GM13977 (cell line): ENCODE data around the gene PEX11G.
"Not testable (repeated sequence)": the region's sequence is repeated elsewhere in the genome, so short reads cannot be mapped to it uniquely, and the experiment has no call there.

Source experiments
- DNase-seq: peaks from one replicate; pipeline ENCODE4 v3.0.0; 2012; ENCODE audit warnings: low spot score
- CTCF ChIP-seq: IDR thresholded peaks from 2 replicates; pipeline ENCODE4 v1.5.1; 2012; ENCODE audit warnings: mild to moderate bottlenecking, control low read depth; ENCODE audit not compliant: insufficient read depth; ENCODE audit errors: extremely low read depth, missing control alignments
- in situ Hi-C: fragments of 300-500 bp; cut with MboI; formaldehyde crosslinking; loops from one replicate; pipeline ENCODE4 v1.12.0; 2022; ENCODE audit warnings: low sequenced_read_pairs, low pct_unique_long_range_greater_than_20kb, mixed read lengths, inconsistent platforms; ENCODE audit not compliant: unreplicated experiment

PEX11G gene

DNA sequence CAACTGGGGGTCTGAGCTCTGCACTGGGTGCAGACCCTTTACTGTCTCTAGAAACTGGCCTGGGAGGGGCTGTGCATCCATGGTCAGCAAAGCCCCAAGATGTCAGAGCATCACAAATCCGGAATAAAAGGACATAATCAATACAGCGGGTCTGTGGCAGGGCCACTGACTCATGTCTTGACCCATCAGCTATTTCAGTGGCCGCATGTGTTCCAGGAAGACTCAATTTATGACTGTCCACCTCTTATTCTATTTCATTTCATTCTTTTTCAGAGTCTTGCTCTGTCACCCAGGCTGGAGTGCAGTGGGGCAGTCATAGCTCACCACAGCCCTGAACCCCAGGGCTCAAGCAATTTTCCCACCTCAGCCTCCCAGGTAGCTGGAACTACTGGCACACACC lies 53.2 kb downstream of the PEX11G start:
- no peak for DNase-seq
- no peak for TF ChIP-seq CTCF
- in situ Hi-C loops, result no loop called here

DNA sequence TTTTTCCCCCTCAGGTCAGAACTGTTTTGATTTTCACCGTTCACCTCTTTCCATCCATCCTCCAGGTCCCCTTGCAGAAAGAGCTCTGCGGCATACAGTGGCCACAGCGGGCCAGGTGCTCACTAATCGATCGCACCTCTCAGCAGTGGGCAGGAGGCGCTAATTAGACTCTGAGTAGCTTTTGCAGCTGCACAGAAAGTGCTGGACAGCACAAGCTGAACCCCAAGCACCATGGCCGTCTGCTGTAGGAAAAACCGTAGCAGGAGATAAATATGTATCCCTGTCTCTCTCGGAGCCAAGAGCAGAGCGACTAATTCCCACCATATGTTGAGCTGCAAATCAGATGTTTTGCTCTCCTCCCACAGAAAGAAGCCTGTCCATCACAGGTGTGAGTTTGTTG lies 54.4 kb downstream of the PEX11G start:
- no peak for DNase-seq
- in situ Hi-C loops, result no loop called here
- no peak for TF ChIP-seq CTCF

- in situ Hi-C loops, DNase-seq: not testable (repeated sequence)
These were observed 55.4 kb downstream of the PEX11G start for GRCh38 chr19:7433456-7433855.

DNA sequence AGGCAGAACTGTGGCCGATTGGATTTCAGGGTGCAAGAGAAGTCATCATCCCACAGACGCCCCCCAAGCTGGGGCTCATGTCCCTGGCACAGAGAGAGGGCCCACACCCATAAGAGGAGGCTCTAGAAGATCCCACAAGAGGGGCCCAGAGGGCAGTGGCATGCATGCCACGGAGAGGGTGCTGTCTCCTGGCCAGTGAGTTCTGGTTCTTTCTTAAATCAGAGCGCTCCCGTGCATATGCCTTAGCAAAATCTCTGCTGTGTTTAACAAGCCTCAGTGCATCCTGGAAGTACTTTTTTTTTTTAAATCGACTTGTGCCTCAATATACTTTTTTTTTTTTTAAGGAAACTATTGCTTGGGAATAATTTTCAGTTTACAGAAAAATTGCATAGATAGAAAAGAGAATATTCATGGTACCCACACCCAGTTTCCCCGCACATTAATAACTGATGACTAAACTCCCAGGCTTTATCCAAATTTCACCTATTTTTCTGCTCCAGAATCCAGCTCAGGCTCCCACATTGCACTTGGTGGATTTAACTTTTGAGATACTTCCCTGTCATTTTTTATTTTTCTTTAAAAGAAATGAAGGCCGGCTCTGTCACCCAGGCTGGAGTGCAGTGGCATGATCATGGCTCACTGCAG lies 59.1 kb downstream of the PEX11G start:
- no peak for DNase-seq
- no peak for TF ChIP-seq CTCF
- in situ Hi-C loops, result no loop called here

- TF ChIP-seq CTCF, result no peak
- in situ Hi-C loops, result no loop called here
- DNase-seq, result no peak
These were observed 60.2 kb downstream of the PEX11G start for GRCh38 chr19:7428651-7429113.

- in situ Hi-C loops, result no loop called here
- no peak for TF ChIP-seq CTCF
- DNase-seq, result no peak
These were observed 60.9 kb downstream of the PEX11G start for GRCh38 chr19:7427944-7428343.

DNA sequence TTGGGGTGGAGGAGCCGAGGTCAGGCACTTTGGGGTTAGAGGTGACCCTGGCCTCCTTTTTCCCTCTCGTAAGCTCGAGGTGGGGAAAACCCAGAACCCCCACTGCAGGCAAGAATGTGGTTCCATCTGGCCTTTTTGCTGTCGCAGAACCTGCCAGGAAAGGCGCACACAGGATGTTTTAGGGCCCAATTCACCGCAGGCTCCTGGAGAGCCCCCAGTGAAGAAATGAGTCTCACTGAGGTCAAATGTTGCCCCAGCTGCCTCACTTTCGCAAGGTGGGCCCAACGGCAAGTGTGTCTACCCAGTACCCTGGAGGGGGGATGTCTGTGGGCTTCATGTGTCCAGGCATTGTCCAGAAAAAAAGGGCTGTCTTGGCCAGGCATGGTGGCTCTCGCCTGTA lies 61.8 kb downstream of the PEX11G start:
- DNase-seq, result peak; percentile 64
- in situ Hi-C loops, result no loop called here
- TF ChIP-seq CTCF, result no peak
